H54 (cell line): ENCODE data around the gene TLL1.

Experiments
- DNase-seq: peaks from one replicate; pipeline ENCODE4 v3.0.0; 2011; ENCODE audit warnings: low spot score, mixed read lengths; ENCODE audit not compliant: insufficient read length
- FAIRE-seq: peaks from 3 replicates; lab custom pipeline; 2011; peaks lifted over from hg19 to GRCh38; lab: Jason Lieb, UNC
- POLR2A ChIP-seq: IDR thresholded peaks from 2 replicates; pipeline ENCODE4 v1.6.1; 2011; ENCODE audit warnings: low read depth, mild to moderate bottlenecking, low read length

TLL1 gene

DNA sequence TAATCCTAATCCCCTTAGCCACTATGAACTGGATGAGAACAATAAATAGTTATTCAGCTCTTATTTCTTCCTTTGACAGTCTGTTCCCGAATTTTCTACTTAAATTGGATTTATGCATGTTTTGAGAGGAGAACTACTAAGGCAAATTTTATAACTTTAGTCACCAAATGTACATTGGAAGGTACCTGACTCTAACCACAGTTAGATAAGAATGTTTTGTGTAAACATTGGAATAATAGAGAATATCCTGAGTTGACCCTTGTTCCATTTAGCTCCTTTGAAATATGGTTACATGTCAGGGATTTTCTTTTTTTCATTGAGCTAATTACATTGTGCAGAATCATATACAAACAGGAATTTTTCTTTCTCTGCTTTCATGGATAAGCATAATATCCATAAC, 202.6 kb downstream of the TLL1 start:
- no peak for TF ChIP-seq POLR2A
- FAIRE-seq (no peak), DNase-seq (no peak)

DNA sequence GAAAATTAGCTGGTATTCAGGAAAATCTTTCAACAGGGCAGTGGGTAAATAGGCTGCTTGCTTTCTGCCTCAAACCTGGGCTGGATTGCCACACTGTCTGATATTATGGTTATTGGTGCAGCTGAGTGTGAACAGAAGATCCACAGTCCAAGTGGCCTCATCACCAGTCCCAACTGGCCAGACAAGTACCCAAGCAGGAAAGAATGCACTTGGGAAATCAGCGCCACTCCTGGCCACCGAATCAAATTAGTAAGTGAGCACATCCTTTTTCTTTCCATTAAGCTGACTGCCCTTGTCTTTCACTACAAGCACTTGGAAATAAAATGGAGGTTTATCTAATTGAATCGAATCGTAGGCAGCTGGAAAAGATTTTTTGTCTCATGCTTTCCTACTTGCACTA, 204.7 kb downstream of the TLL1 start:
- FAIRE-seq (no peak), DNase-seq (no peak)
- TF ChIP-seq POLR2A: no peak

DNA sequence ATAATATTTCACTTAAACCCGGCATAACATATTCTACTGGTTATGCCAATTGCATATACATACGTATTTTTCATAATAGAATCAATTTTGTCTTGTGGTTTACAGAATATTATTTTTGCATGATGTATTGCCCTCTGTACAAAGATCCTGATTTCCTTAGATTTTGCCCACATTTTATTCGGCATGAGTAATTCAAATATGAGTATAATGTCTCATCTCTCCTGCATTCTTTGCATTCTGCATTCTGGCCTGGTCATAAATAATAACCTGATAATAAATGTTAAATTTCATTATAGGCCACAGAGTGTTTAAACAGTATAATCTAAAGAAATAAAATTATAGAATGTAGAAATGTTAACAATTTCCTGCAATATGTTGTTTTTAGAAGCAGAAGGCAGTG, 205.3 kb downstream of the TLL1 start:
- TF ChIP-seq POLR2A: no peak
- FAIRE-seq (no peak), DNase-seq (no peak)

DNA sequence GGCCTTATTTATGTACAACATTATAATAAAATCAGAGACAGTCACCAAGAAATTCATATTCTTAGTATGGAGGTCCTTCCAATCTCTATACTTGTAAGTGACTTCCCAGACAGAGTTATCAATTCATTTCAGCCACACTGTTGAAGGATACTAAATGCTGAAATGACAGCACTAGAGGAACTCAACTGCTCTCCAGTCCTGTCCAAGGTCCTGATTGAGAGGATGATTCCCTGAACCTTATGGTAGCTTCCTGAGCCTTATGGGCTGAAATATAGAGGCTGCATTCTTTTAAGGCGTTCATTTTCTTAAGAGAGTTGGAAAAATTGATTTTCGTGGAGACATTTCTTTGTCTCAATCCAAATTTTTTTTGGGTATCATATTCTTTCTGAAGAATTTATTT, 205.9 kb downstream of the TLL1 start:
- FAIRE-seq: no peak
- no peak for DNase-seq
- no peak for TF ChIP-seq POLR2A

DNA sequence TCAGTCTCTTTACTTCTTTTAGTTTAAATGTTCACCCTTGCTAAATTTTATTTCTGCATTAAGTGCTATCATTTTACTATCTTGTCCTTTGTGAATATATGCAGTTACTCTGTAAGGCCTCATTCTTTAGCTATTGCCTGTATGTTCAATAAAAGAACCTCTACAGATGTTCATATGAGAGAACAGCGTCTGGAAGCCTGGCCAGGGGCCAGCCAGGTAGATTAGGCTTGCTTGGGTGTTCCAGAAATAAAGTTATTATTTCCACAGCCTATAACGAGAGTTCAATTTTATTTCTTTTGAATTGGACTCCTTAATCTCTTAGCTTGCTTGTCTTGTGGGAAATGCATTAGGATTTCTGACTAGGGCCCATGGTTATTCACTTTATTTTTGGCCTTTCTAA, 214.5 kb downstream of the TLL1 start:
- no peak for FAIRE-seq
- no peak for DNase-seq
- no peak for TF ChIP-seq POLR2A

DNA sequence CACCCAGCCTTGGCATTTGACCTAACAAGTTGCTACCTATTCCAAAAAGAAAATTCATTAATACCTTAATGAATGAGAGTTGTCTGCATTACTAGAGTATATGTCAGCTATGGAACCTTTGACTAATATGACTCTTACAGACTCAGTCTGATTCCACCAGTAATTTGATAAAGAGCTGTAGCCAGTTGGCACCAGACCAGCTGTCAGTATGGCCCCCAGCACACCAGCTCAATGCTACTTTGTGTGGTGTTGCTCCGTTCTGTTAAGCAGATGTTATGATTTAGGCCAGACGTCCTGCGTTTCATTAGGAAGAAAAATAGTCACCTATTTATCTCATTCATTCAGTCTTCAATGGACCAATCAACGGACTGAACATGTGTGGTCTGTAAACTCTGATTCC, 215.5 kb downstream of the TLL1 start:
- no peak for TF ChIP-seq POLR2A
- DNase-seq (no peak), FAIRE-seq (no peak)

DNA sequence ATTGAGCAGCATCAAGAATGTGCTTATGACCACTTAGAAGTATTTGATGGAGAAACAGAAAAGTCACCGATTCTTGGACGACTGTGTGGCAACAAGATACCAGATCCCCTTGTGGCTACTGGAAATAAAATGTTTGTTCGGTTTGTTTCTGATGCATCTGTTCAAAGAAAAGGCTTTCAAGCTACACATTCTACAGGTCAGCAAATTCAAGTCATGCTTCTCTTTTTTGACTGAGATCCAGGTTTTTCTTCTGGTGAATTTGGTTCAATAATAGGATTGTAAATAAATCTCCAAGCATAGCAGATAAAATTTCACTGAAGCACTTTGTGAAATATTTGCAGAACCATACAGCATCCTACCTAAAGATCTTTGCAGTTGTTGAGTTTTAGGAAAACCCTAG, 218.1 kb downstream of the TLL1 start:
- no peak for DNase-seq
- no peak for FAIRE-seq
- no peak for TF ChIP-seq POLR2A

DNA sequence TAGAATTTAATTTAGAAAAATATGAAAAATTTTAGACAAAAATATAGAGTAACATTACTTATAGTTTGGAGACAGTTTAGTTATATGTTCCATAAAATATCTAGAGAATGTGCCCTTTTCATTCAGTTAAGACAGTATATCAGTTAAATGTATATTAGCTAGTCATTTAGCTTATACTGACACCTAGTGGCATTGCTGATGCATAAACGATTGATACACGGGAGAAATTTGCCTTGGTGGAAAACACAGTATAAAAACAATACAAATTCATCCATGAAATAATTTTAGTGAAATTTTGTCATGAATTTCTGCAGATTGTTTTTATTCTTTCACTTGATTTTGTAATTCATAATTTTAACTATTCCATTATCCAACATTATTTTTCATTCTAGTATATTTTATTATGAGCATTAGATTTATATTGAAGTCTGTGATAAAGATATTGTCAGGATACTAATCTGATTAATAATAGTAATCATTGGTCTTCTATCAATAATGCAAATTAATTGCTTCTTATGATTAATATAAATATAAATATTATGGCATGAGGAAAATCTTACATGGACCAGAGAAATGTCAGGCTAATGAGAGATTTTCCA, 219.0 kb downstream of the TLL1 start:
- no peak for DNase-seq
- FAIRE-seq: no peak
- no peak for TF ChIP-seq POLR2A

DNA sequence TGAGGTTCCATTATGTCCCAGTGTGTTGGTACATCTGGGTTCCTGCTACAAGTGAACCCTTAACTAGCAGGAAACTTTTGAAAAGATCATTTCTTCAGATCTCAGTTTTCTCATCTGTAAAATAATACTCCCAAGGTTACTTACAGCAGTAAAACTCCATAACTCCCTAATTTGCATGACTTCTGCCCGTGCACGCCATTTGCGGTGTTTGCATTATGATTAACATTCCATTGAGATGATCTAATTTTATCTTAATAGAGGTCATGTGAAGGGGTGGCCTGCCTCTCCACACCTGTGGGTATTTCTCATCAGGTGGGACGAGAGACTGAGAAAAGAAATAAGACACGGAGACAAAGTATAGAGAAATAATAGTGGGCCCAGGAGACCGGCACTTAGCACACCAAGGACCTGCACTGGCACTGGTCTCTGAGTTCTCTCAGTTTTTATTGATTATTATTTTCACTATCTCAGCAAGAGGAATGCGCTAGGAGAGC, 219.8 kb downstream of the TLL1 start:
- no peak for TF ChIP-seq POLR2A
- DNase-seq (no peak), FAIRE-seq (no peak)

DNA sequence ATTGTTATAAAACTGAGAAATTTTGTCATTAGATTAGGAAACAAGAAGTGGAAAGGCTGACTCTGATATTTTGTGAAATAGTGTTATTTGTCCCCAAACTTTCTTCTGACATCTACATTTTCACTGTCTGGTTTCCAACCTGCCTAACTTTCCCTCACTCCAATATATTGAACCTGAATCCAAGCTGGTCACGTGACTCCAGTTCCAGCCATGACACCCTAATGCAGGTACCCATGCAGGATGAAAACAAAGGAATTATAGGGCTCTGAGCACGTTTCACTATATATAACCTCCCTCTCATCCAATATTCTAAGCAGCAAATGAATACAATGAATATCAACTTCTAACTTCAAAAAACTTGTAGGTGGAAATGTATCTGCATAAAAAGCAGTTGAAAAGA, 231.6 kb downstream of the TLL1 start:
- FAIRE-seq: no peak

DNA sequence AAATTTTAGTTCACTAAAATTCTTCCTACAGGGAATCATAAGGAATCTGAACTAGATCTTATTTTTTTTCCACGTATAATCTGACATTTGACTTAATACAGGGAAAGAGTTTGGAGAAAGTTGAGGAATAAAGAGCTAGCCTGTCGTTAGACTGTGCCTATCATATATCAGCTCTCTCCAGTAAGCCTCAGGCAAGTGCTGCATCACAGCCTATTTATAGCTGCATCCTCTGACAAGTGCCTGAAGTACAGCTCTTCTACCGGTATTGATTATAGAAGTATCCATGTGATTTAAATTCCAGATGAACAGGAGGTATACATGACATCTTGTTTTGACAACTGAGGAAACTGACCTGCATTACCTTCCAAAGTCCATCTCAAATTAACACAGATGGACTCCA, 248.9 kb downstream of the TLL1 start:
- FAIRE-seq (no peak), DNase-seq (no peak)
- no peak for TF ChIP-seq POLR2A

More for the DNA sequence above, 231.6 kb downstream of the TLL1 start:
- TF ChIP-seq POLR2A: no peak
- no peak for DNase-seq

DNA sequence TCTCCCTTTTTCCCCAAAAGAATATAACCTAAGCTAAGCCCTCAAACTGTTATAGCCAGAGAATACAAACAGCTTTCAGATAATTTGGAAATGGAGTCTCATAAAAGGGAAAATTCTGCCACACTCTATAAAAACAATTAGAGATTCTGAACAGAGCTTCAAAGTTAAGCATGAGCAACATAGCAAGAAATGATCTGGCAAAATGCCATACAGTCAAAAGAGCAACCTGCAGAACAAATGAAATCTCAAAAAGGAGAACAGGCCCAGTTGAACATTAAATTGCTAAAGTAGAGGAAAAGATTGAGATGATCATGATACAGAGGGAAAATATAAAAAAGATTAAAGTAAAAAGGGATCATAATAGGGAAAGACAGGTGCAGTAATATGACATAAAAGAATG, 250.5 kb downstream of the TLL1 start:
- DNase-seq: no peak
- TF ChIP-seq POLR2A: no peak
- no peak for FAIRE-seq

DNA sequence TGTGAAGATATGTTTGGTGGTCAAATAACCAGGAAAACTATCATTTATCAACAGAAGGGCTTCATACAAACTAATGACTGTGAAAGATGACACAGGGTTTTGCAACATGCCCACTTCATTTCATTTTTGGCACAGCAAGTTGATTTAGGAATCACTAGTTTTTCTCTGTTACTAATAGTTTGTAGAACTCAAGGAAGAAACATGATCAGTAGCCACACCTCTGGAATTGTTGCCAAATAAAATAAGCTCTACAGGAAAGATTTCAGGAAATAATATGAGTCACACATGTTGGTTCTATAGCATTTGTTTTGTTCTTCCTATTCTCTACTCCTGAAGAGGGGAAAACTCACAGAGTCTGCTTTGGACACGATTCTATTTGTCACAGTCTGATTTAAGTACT, 255.4 kb downstream of the TLL1 start:
- FAIRE-seq: no peak
- no peak for DNase-seq
- TF ChIP-seq POLR2A: no peak

DNA sequence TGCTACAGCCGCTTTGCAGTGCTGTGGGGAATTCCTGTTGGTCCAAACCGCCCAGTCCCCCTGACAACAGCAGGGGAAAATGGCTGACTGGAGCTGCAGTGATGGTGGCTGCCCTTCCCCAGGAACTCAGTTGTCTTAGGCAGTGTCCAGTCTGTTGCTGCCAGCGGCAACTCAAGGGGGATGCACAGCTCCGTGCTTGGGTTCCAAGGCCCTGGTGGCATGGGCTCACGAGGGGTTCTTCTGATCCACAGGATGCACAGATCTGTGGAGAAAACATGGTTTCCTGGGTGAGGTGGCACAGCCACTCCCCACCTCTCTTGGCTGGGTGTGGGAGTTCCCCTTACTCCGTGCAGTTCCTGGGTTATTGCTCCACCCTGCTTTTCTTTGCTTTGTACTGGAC, 261.2 kb downstream of the TLL1 start:
- no peak for DNase-seq
- FAIRE-seq: no peak
- TF ChIP-seq POLR2A: no peak

DNA sequence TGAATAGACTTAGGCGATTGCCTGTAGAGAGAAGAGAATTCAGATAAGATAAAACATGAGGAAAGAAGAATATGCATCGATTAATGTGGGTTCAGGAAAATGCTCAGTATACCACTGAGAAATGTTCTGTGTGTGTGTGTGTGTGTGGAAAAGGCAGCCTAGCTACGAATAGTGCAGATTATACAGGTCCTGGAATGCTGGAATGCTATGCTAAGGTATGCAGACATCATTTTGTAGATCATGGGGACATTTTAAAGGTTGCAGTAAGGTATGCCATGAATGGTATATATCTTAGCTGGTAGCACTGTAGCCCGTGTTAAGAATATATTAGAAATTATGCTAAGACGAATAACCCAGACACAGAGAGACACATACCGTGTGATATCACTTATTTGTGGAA, 267.9 kb downstream of the TLL1 start:
- no peak for FAIRE-seq
- DNase-seq: no peak
- TF ChIP-seq POLR2A: no peak
